Psoas muscle (tissue), 8 donors: ENCODE measurements around the gene ARHGAP42. TPM values are rescaled to one million over a fixed set of nuclear protein-coding genes. Genes with fewer than 3 reads are reported as not detected.
A peak's percentile ranks its signal among the peaks of the same experiment; 100 is the strongest.

ENCODE experiments used
- ATAC-seq, 4 donors: fragments of 200-7000 bp; cut with Tn5 transposase; one replicate each; pipeline ENCODE4 v1.9.1; 2020; ENCODE audit warnings: moderate library complexity in 3 of 4, mild to moderate bottlenecking in 2 of 4
- DNase-seq, 2 donors: peaks; one replicate each; pipeline ENCODE4 v3.0.0-alpha.2; 2020
- H3K27ac ChIP-seq: fragments of 200-600 bp; one replicate; pipeline ENCODE4 v1.8.0; 2022
- H3K27me3 ChIP-seq, 3 donors: fragments of 200-600 bp in 1 of 3; one replicate each; pipeline versions ENCODE4 v1.6.1 to v1.8.0; 2013 to 2022; ENCODE audit warnings: low read length in 2 of 3, mild to moderate bottlenecking in 2 of 3, moderate library complexity in 1 of 3; ENCODE audit not compliant: insufficient read depth in 3 of 3
- H3K36me3 ChIP-seq, 2 donors: fragments of 200-600 bp in 1 of 2; one replicate each; pipeline versions ENCODE4 v1.6.1 to v1.8.0; 2013 to 2022; ENCODE audit warnings: low read depth in 1 of 2, mild to moderate bottlenecking in 1 of 2, moderate library complexity in 1 of 2; ENCODE audit not compliant: insufficient read depth in 1 of 2
- H3K4me1 ChIP-seq: fragments of 200-600 bp; one replicate; pipeline ENCODE4 v1.8.0; 2022
- H3K4me3 ChIP-seq: fragments of 200-600 bp; one replicate; pipeline ENCODE4 v1.8.0; 2022; ENCODE audit warnings: mild to moderate bottlenecking
- H3K9me3 ChIP-seq: fragments of 200-600 bp; one replicate; pipeline ENCODE4 v1.8.0; 2022
- WGBS, 3 donors: extraction: QIAGEN DNeasy Blood & Tissue Kit; methylation state at CpG; one replicate each; pipeline versions ENCODE4 v1.1.6 to v1.1.7; 2013; 5-methylcytosine and 5-hydroxymethylcytosine counted together
- intact Hi-C, 2 donors: fragments of 100-400 bp; cut with DNase I; formaldehyde crosslinking; loops; one replicate each; pipeline versions ENCODE4 v1.11.0 to v1.14.2; 2022
- polyA plus RNA-seq, 3 donors: library from polyadenylated mRNA; stranded (reverse); fragments of 200-250 nt; gene quantifications; one replicate each; pipeline ENCODE4 v1.2.3, GENCODE V29; 2013
- total RNA-seq, 4 donors: library from RNA; stranded (reverse); fragmentation: NEBNext Ultra II Directional in 2 of 4; extraction: Animal tissue kit (Norgen Biotek cat#: 25700) in 2 of 4; gene quantifications; one replicate each; pipeline versions ENCODE4 v1.2.1 to v1.2.4, GENCODE V29; 2021 to 2023
- TF ChIP-seq, protein P1 (sequence below): fragments of 200-600 bp; IDR thresholded peaks from one replicate; pipeline ENCODE4 v1.8.0; 2022; ENCODE audit warnings: antibody characterized with exemption
- donor health status: healthy with polysubstance abuse.
- donor health status: DM: no; HTN: no; CAD: no; lungs with moderate emphysema.
- donor health status: Bipolar disorder and iron deficiency.
- donor health status: healthy.
- donor health status: DM: yes; HTN: yes; CAD: no.
- donor health status: DM: no; HTN: no; CAD: no.
- donor health status: DM: no; HTN: no; CAD: no.
- donor health status: DM: yes; HTN: yes; CAD: no.

The ARHGAP42 gene
- total and polyA plus RNA-seq, 7 donors, result 3.8 to 12.3 (median 7.2) TPM

GRCh38 chr11:100791103-100791502 lies 104.0 kb downstream of the ARHGAP42 start:
- no peaks in the 10 kb centered on the region for H3K9me3 ChIP-seq
- H3K36me3 ChIP-seq, result no peaks in the 10 kb centered on the region
- no peak overlapping the region for H3K27ac ChIP-seq
- ATAC-seq (no peak), DNase-seq (no peak)
- peaks cover 16% of the 10 kb centered on the region for H3K4me1 ChIP-seq
- TF ChIP-seq, protein P1, sequence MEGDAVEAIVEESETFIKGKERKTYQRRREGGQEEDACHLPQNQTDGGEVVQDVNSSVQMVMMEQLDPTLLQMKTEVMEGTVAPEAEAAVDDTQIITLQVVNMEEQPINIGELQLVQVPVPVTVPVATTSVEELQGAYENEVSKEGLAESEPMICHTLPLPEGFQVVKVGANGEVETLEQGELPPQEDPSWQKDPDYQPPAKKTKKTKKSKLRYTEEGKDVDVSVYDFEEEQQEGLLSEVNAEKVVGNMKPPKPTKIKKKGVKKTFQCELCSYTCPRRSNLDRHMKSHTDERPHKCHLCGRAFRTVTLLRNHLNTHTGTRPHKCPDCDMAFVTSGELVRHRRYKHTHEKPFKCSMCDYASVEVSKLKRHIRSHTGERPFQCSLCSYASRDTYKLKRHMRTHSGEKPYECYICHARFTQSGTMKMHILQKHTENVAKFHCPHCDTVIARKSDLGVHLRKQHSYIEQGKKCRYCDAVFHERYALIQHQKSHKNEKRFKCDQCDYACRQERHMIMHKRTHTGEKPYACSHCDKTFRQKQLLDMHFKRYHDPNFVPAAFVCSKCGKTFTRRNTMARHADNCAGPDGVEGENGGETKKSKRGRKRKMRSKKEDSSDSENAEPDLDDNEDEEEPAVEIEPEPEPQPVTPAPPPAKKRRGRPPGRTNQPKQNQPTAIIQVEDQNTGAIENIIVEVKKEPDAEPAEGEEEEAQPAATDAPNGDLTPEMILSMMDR, result no peak
- intact Hi-C loops, result no loop called here
- H3K27me3 ChIP-seq, result no peaks in the 10 kb centered on the region
- H3K4me3 ChIP-seq, result no peak overlapping the region

- ATAC-seq, result peak in 2 of 4 donors; percentile 46 to 59
- peaks cover 16% of the 10 kb centered on the region for H3K4me1 ChIP-seq
- no peaks in the 10 kb centered on the region for H3K9me3 ChIP-seq
- DNase-seq, result no peak
- H3K36me3 ChIP-seq, result no peaks in the 10 kb centered on the region
- whole genome bisulfite sequencing, 3 donors, result 16 to 17% (median 17%) methylated on average over 1 of the region's 1 CpG
- H3K27ac ChIP-seq, result peak overlapping the region; percentile 18
- intact Hi-C loops, result no loop called here
- TF ChIP-seq, protein P1, result no peak
- no peaks in the 10 kb centered on the region for H3K27me3 ChIP-seq
- no peak overlapping the region for H3K4me3 ChIP-seq
Observed at GRCh38 chr11:100791860-100792259, 104.8 kb downstream of the ARHGAP42 start.

DNA sequence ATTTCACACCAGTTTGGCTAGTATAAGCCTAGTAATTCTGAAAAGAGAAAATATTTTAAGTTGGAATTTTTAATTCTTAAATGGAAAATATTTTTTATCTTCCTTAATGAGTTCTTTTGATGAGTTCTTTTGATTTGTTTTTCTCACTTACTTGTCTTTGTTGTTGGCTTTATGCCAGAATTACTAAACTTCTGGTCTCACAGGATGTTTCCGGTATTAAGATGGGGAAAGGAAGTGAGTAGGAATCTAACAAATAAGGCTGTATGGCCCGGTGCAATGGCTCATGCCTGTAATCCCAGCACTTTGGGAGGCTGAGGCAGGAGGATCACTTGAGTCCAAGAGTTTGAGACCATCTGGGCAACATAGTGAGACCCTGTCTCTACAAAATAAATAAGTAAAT lies 106.4 kb downstream of the ARHGAP42 start:
- peaks cover 16% of the 10 kb centered on the region for H3K4me1 ChIP-seq
- no peaks in the 10 kb centered on the region for H3K36me3 ChIP-seq
- TF ChIP-seq, protein P1, result no peak
- no peaks in the 10 kb centered on the region for H3K9me3 ChIP-seq
- H3K4me3 ChIP-seq, result no peak overlapping the region
- H3K27ac ChIP-seq, result no peak overlapping the region
- DNase-seq, result no peak
- intact Hi-C loops, result no loop called here
- ATAC-seq, result no peak
- H3K27me3 ChIP-seq, result no peaks in the 10 kb centered on the region
- 59 to 73% (median 67%) methylated on average over 2 of the region's 2 CpGs for WGBS, 3 donors

DNA sequence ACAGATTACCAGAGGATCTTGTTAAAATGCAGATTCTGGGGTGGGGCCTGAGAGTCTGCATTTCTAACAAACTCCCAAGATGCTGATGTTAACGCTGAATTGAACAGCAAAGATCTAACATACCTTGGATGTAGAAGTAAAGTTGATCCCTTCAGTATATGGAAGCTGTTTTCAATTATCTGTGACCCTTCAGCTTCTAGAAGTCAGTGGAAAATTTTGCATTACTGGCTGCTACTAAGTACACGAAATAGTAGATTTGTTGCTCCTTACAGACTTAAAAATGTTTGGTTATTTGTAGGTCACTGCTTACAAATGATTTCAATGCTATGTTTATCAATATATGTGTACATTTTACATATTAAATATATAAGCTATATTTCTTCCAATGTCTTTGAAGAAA lies 107.4 kb downstream of the ARHGAP42 start:
- H3K4me1 ChIP-seq, result peaks cover 16% of the 10 kb centered on the region
- no peaks in the 10 kb centered on the region for H3K36me3 ChIP-seq
- TF ChIP-seq, protein P1, result no peak
- no peak overlapping the region for H3K27ac ChIP-seq
- no peaks in the 10 kb centered on the region for H3K9me3 ChIP-seq
- H3K4me3 ChIP-seq, result no peak overlapping the region
- intact Hi-C loops, result no loop called here
- 72 to 79% (median 75%) methylated on average over 2 of the region's 2 CpGs for WGBS, 3 donors
- no peak for DNase-seq
- no peak for ATAC-seq
- no peaks in the 10 kb centered on the region for H3K27me3 ChIP-seq

DNA sequence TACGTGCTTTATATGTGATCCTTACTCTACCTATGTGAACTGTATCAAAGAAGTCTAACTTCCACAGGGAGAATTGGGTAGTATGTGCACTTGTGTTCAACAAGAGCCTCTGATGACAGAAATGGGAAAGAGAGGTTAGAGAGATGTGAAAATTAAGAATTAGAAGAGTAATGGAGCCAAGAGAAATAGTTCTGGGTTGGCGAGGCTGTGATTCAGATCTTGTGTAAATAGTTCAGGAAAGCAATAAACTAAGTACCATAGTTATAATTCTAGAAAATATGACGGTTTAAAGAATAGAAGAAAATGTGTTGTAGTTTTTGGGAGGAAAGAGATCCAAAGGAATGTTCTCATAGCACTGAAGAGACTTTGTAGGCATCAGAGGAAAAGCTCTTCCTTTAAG lies 112.4 kb downstream of the ARHGAP42 start:
- DNase-seq, result no peak
- H3K4me3 ChIP-seq, result no peak overlapping the region
- ATAC-seq, result no peak
- no peak overlapping the region for H3K27ac ChIP-seq
- no peaks in the 10 kb centered on the region for H3K4me1 ChIP-seq
- intact Hi-C loops, result no loop called here
- H3K36me3 ChIP-seq, result no peaks in the 10 kb centered on the region
- 90 to 95% (median 93%) methylated on average over 3 of the region's 3 CpGs for WGBS, 3 donors
- TF ChIP-seq, protein P1, result no peak
- no peaks in the 10 kb centered on the region for H3K27me3 ChIP-seq
- H3K9me3 ChIP-seq, result no peaks in the 10 kb centered on the region
